Testis (tissue), 2 donors: Measurements from ENCODE around the gene C1orf35.

Experiments
- CTCF ChIP-seq, 3 experiments: fragments of 450-650 bp in 2 of 3; fragments of 200-600 bp in 1 of 3; sonication (generic) in 1 of 3; IDR thresholded peaks; one replicate each; pipeline ENCODE4 v1.5.1; 2016 to 2019; ENCODE audit warnings: antibody characterized with exemption in 3 of 3, mild to moderate bottlenecking in 2 of 3, moderate library complexity in 1 of 3
- POLR2A ChIP-seq: fragments of 450-650 bp; IDR thresholded peaks from one replicate; pipeline ENCODE4 v1.6.1; 2017; ENCODE audit warnings: antibody characterized with exemption, mild to moderate bottlenecking, moderate library complexity

- TF ChIP-seq POLR2A (no peak), CTCF (IDR thresholded peaks at IDR 0.05) (no peak)
Observed at GRCh38 chr1:228074954-228075730, 28.0 kb downstream of the C1orf35 start.
